SK-N-SH (cell line): ENCODE results near the gene CYP27A1.

Experiments
- CHD2 ChIP-seq: fragments of 150-350 bp; IDR thresholded peaks from 2 replicates; pipeline ENCODE4 v1.6.1; 2018; ENCODE audit warnings: low read length; ENCODE audit not compliant: partially characterized antibody
- CTCF ChIP-seq: fragments of 200-600 bp; sonication (generic); IDR thresholded peaks from 2 replicates; pipeline ENCODE4 v1.6.1; 2017; ENCODE audit warnings: antibody characterized with exemption, mild to moderate bottlenecking, moderate library complexity
- EZH2phosphoT487 ChIP-seq: fragments of 200-600 bp; sonication (generic); IDR thresholded peaks from 2 replicates; pipeline ENCODE4 v1.6.1; 2017; ENCODE audit warnings: low read depth, mixed run types, mild to moderate bottlenecking, antibody characterized with exemption, moderate library complexity, borderline replicate concordance
- FOXM1 ChIP-seq: IDR thresholded peaks from 2 replicates; pipeline ENCODE4 v1.4.0; 2012; ENCODE audit warnings: low read depth, mild to moderate bottlenecking
- GATA2 ChIP-seq: sonication (generic); formaldehyde crosslinking; IDR thresholded peaks from 2 replicates; pipeline ENCODE4 v1.5.0; 2020; ENCODE audit warnings: mild to moderate bottlenecking, missing genetic modification reagents
- IRF3 ChIP-seq: fragments of 150-350 bp; IDR thresholded peaks from 2 replicates; pipeline ENCODE4 v1.6.1; 2016; ENCODE audit warnings: mild to moderate bottlenecking, low read depth, low read length
- MEF2A ChIP-seq: IDR thresholded peaks from 2 replicates; pipeline ENCODE4 v1.4.0; 2012; ENCODE audit warnings: low read depth, borderline replicate concordance
- POLR2AphosphoS5 ChIP-seq: IDR thresholded peaks from 2 replicates; pipeline ENCODE4 v1.6.1; 2012; ENCODE audit warnings: low read depth, low read length
- RAD21 ChIP-seq: IDR thresholded peaks from 2 replicates; pipeline ENCODE4 v1.6.1; 2012; ENCODE audit warnings: mild to moderate bottlenecking, low read length
- REST ChIP-seq: IDR thresholded peaks from 2 replicates; pipeline ENCODE4 v1.6.1; 2012; ENCODE audit warnings: mild to moderate bottlenecking, low read depth, low read length, moderate library complexity
- RFX5 ChIP-seq: IDR thresholded peaks from 2 replicates; pipeline ENCODE4 v1.6.1; 2012; ENCODE audit warnings: mild to moderate bottlenecking, improper control_type of control experiment, low read length
- SMC3 ChIP-seq: IDR thresholded peaks from 2 replicates; pipeline ENCODE4 v1.6.1; 2012; ENCODE audit warnings: low read depth, low read length, improper control_type of control experiment
- TAF1 ChIP-seq: IDR thresholded peaks from 2 replicates; pipeline ENCODE4 v1.6.1; 2012; ENCODE audit warnings: low read depth, mild to moderate bottlenecking, low read length, moderate library complexity, borderline replicate concordance
- USF2 ChIP-seq: fragments of 150-350 bp; IDR thresholded peaks from 2 replicates; pipeline ENCODE4 v1.6.1; 2017; ENCODE audit warnings: antibody characterized with exemption, low read length, low read depth, borderline replicate concordance

GRCh38 chr2:218754201-218754600 lies 27.7 kb upstream of the CYP27A1 start:
- TF ChIP-seq RAD21 (no peak), EZH2phosphoT487 (no peak), CHD2 (no peak), RFX5 (no peak), POLR2AphosphoS5 (no peak), IRF3 (no peak), USF2 (no peak), MEF2A (no peak), CTCF (no peak), REST (no peak), FOXM1 (no peak), TAF1 (no peak), SMC3 (no peak), GATA2 (CRISPR knock-in tag) (no peak)
